GM10266 (cell line): ENCODE measurements around the gene LNX1.

Source experiments
- DNase-seq: peaks from one replicate; pipeline ENCODE4 v3.0.0; 2012; ENCODE audit errors: extremely low spot score
- CTCF ChIP-seq: IDR thresholded peaks from 2 replicates; pipeline ENCODE4 v1.5.1; 2012; ENCODE audit warnings: mild to moderate bottlenecking, low read depth; ENCODE audit not compliant: control insufficient read depth, insufficient read depth; ENCODE audit errors: missing control alignments

LNX1 gene

DNA sequence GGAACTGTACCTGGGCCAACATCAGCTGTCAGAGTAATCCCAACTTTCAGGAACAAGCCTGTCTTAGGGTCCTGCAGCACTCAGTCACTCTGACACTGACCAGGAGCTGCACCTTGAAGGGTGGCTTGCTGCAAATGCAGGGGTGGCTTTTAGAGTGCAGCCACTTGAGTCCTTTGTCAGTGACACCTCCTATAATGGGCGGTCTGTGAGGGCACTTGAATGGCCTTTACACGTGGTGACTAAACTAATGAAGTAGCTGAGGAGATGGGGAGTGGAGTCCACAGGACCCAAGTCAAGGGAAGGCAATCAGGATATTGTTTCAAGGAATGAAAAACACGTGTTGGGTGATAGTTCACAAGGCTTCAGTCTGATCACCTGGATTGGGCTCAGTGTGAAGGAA is 11.1 kb upstream of the LNX1 start:
- DNase-seq = no peak
- no peak for TF ChIP-seq CTCF

DNA sequence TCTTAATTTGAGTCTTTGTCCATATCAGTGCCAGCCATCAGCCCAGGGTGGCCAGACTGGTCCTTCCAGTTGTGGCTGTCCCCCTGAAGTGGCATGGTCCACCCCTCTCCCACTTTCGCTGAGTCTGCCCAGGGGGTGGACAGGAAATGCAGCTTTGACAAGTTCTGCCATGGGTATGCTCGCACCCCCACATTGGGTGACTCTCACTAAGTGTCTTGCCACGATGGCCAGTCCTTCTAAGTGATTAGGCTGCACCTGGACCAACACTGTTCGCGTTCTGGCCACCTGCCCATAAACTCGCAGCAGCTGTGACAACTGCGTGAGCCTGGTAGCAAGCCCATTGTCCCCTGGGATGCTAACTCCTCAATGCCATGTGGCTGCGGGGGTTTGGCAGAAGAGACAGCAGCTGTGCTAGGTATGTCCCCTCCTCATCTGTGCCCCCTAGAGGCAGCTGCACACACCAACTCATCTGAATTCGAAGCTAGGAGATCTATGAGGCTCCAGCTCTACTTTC is 10.0 kb upstream of the LNX1 start:
- peak; percentile 38 for DNase-seq
- TF ChIP-seq CTCF = peak; percentile 34

GRCh38 chr4:53599632-53600031 is 8.3 kb upstream of the LNX1 start:
- TF ChIP-seq CTCF = no peak
- DNase-seq = no peak

- DNase-seq = no peak
- TF ChIP-seq CTCF = no peak
These were observed 7.6 kb upstream of the LNX1 start for GRCh38 chr4:53598901-53599300.

- TF ChIP-seq CTCF = no peak
- DNase-seq = no peak
These were observed 7.2 kb upstream of the LNX1 start for GRCh38 chr4:53598483-53598882.

DNA sequence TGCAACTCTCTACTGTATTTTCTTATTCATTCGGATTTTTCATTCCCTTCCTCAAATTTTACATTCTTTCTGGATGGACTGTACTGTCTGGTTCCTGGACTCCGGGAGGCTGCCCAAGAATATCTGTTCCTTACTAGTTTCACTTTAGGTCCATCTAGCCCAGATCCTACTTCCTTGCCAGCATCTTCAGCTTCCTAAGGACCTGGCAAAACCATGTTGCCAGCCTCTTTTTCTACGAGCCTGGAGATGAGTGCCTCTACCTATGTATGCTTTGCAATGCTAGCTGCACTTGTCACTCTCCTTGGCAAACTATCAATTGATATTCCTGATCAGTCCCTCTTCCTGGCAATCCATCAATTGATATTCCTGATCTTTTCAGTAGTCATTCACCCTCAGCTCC is 5.6 kb upstream of the LNX1 start:
- no peak for DNase-seq
- TF ChIP-seq CTCF = no peak

DNA sequence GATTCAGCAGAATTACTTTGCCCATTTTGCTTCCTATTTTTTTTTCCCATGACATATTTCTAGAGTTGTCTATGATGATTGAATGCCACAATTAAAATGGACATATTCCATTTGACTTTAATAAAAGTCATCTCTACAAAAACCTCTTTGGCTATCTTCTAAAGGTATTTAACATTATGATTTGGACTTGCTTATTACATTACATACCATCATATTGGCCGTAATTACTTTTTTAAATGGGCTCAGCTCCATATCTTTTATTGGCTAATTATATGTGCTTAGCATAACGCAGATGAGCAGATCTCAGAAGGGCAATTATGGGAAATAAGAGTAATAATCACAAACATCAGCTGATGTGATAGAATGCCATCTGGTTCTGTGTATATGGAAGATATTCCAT is 4.5 kb upstream of the LNX1 start:
- no peak for DNase-seq
- no peak for TF ChIP-seq CTCF
